HEK293T (cell line): Measurements from ENCODE around the gene PRPF6.

Experiments used
- ARNT ChIP-seq: fragments of 450-650 bp; IDR thresholded peaks from 2 replicates; pipeline ENCODE4 v1.6.1; 2017; ENCODE audit warnings: mild to moderate bottlenecking
- BHLHE40 ChIP-seq: fragments of 450-650 bp; IDR thresholded peaks from 2 replicates; pipeline ENCODE4 v1.6.1; 2016; ENCODE audit warnings: mild to moderate bottlenecking, moderate library complexity, borderline replicate concordance
- ELF4 ChIP-seq: fragments of 450-650 bp; IDR thresholded peaks from 2 replicates; pipeline ENCODE4 v1.6.1; 2017; ENCODE audit warnings: antibody characterized with exemption
- FOXA1 ChIP-seq: fragments of 450-650 bp; IDR thresholded peaks from 2 replicates; pipeline ENCODE4 v1.6.1; 2016; ENCODE audit warnings: mild to moderate bottlenecking
- FOXK2 ChIP-seq: fragments of 450-650 bp; IDR thresholded peaks from 2 replicates; pipeline ENCODE4 v1.6.1; 2016; ENCODE audit warnings: mild to moderate bottlenecking
- FOXM1 ChIP-seq: fragments of 450-650 bp; IDR thresholded peaks from 2 replicates; pipeline ENCODE4 v1.6.1; 2017; ENCODE audit warnings: mild to moderate bottlenecking, borderline replicate concordance
- L3MBTL2 ChIP-seq: fragments of 450-650 bp; conservative IDR thresholded peaks from 2 replicates; pipeline ENCODE4 v1.6.1; 2016; ENCODE audit warnings: mild to moderate bottlenecking
- LEF1 ChIP-seq: fragments of 450-650 bp; IDR thresholded peaks from 2 replicates; pipeline ENCODE4 v1.6.1; 2017; ENCODE audit warnings: mild to moderate bottlenecking, borderline replicate concordance
- PKNOX1 ChIP-seq: fragments of 450-650 bp; IDR thresholded peaks from 2 replicates; pipeline ENCODE4 v1.6.1; 2016
- SP1 ChIP-seq: fragments of 450-650 bp; IDR thresholded peaks from 2 replicates; pipeline ENCODE4 v1.6.1; 2017
- SUZ12 ChIP-seq: fragments of 450-650 bp; IDR thresholded peaks from 2 replicates; pipeline ENCODE4 v1.6.1; 2016; ENCODE audit warnings: mild to moderate bottlenecking

GRCh38 chr20:64047046-64047389, 66.1 kb downstream of the PRPF6 start:
- TF ChIP-seq L3MBTL2 (no peak), FOXK2 (no peak), FOXA1 (no peak), ELF4 (no peak), SUZ12 (no peak), SP1 (no peak), PKNOX1 (no peak), FOXM1 (no peak), BHLHE40 (no peak), ARNT (no peak), LEF1 (no peak)
